ENCODE data around the gene ARID4B.
A peak's percentile ranks its signal among the peaks of the same experiment; 100 is the strongest.

Gene ARID4B

DNA sequence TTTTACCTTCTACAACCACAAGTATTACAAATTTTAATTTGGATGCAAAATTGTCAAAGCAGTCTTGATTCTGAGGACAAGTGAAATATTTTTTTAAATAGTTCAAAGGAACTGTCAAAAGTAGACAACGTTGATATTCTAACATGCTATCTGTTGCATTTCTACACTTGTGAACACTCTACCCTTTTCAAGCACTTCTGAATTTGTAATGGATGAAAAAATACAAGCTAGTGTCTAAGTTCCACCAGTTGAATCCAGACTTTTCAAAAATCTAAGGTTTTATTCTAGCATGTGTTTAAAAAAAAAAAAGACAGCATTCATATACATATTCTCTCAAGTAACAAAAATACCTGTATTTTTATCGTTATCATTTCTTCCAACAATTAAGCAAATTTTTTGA lies 2.1 kb downstream of the ARID4B start:
- no peak for DNase-seq
- peaks cover 73% of the 10 kb centered on the region for H3K36me3 ChIP-seq
- H3K4me3 ChIP-seq (ENCODE audit: low read depth, low read length), result peak overlapping the region; percentile 95; the same call in 1 of the 2 replicates
- no peaks in the 10 kb centered on the region for H3K27me3 ChIP-seq (ENCODE audit: insufficient read depth, low read depth, severe bottlenecking)
- no peaks in the 10 kb centered on the region for H3K9me3 ChIP-seq (ENCODE audit: severe bottlenecking)
- H3K27ac ChIP-seq, result no peak overlapping the region
- TF ChIP-seq, protein P1, sequence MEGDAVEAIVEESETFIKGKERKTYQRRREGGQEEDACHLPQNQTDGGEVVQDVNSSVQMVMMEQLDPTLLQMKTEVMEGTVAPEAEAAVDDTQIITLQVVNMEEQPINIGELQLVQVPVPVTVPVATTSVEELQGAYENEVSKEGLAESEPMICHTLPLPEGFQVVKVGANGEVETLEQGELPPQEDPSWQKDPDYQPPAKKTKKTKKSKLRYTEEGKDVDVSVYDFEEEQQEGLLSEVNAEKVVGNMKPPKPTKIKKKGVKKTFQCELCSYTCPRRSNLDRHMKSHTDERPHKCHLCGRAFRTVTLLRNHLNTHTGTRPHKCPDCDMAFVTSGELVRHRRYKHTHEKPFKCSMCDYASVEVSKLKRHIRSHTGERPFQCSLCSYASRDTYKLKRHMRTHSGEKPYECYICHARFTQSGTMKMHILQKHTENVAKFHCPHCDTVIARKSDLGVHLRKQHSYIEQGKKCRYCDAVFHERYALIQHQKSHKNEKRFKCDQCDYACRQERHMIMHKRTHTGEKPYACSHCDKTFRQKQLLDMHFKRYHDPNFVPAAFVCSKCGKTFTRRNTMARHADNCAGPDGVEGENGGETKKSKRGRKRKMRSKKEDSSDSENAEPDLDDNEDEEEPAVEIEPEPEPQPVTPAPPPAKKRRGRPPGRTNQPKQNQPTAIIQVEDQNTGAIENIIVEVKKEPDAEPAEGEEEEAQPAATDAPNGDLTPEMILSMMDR (IDR thresholded peaks at IDR 0.05; ENCODE audit: low read depth, low read length), result no peak

DNA sequence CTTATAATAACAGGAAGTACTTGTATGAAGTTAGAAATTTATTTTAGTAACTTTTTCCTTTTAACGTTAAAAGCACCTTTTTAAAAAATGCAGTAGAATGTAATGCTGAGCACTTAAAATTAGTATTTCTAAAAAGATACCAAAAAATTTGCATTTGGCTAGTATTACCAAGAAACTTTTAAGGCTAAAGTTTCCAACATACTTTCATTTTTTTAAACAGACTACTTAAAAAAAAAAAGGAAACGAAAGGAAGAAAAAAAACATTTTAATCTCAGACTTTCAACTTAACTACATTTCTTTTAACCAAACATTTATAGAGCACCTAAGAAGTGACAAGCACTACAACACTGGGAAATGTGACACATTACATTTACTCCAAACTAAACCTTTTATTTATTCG lies 2.8 kb downstream of the ARID4B start:
- DNase-seq, result no peak
- no peak overlapping the region for H3K27ac ChIP-seq
- H3K9me3 ChIP-seq (ENCODE audit: severe bottlenecking), result no peaks in the 10 kb centered on the region
- H3K36me3 ChIP-seq, result peaks cover 73% of the 10 kb centered on the region
- H3K27me3 ChIP-seq (ENCODE audit: insufficient read depth, low read depth, severe bottlenecking), result no peaks in the 10 kb centered on the region
- no peak overlapping the region for H3K4me3 ChIP-seq (ENCODE audit: low read depth, low read length)
- TF ChIP-seq, protein P1 (IDR thresholded peaks at IDR 0.05; ENCODE audit: low read depth, low read length), result no peak

DNA sequence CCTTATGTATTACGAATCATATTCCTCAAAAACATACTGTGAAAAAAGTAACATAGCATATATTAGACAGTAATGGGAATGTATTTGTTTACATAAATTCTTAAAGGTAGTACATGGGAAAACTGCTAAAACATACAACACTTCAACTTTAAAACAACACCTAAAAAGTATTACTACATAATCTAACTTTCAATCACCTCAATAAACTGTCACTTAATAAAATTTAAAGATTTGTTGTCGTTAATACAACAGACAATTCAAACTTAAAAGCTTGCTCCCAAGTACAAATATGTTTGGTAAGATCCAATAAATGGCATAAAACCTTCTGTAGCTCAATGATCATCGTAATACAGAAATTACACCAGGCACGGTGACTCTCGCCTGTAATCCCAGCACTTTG lies 3.7 kb downstream of the ARID4B start:
- Histone ChIP-seq H3K27ac (no peak overlapping the region), H3K36me3 (peaks cover 74% of the 10 kb centered on the region), H3K4me3 (ENCODE audit: low read depth, low read length) (no peak overlapping the region)

DNA sequence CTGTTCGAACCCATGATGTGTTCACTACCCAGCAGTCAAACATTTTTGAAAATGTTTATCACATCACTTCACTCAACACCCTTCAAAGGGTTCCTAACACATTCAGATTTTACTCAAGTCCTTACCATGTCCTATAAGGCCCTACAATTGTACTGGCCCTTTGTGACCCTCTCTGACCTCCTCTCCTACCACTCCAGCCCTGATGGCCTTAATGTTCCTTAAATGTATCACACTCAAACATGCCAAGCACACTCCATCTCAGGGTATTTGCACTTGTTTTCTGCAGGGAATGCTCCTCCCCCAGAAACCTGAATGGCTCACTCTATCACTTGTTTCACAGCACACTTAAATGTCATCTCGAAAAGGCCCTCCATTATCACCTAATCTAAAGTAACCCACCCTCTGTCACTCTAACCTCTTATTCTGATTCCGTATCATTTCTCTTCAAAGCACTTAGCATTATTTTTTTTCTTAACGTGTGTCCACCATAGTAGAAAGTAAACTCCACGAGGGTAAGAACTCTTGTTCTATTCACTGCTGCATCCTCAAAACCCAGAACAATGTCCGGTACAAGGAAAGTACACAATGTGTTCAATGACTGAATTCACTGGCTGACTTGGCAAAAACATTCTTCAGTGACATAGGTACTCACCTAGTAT lies 7.3 kb downstream of the ARID4B start:
- no peak overlapping the region for H3K4me3 ChIP-seq (ENCODE audit: low read depth, low read length)
- H3K9me3 ChIP-seq (ENCODE audit: severe bottlenecking), result no peaks in the 10 kb centered on the region
- H3K27me3 ChIP-seq (ENCODE audit: insufficient read depth, low read depth, severe bottlenecking), result no peaks in the 10 kb centered on the region
- TF ChIP-seq, protein P1 (IDR thresholded peaks at IDR 0.05; ENCODE audit: low read depth, low read length), result no peak
- no peak overlapping the region for H3K27ac ChIP-seq
- DNase-seq, result no peak
- peaks cover 64% of the 10 kb centered on the region for H3K36me3 ChIP-seq

More for the DNA sequence above, 3.7 kb downstream of the ARID4B start:
- TF ChIP-seq, protein P1 (IDR thresholded peaks at IDR 0.05; ENCODE audit: low read depth, low read length), result no peak
- DNase-seq, result no peak
- H3K27me3 ChIP-seq (ENCODE audit: insufficient read depth, low read depth, severe bottlenecking), result no peaks in the 10 kb centered on the region
- no peaks in the 10 kb centered on the region for H3K9me3 ChIP-seq (ENCODE audit: severe bottlenecking)

DNA sequence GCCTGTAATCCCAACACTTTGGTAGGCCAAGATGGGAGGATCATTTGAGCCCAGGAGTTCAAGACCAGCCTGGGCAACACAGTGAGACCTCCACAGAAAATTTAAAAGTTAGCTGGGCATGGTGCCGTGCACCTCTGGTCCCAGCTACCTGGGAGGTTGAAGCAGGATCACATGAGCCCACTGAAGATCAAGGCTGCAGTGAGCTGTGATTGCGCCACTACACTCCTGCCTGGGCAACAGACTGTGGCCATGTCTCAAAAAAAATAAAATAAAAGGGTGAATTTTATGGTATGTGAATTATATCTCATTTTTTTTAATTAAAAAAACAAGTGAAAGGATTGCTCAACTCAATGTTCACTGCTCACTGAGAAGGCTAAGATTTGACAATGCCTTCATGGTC lies 8.7 kb downstream of the ARID4B start:
- Histone ChIP-seq H3K36me3 (peaks cover 53% of the 10 kb centered on the region), H3K9me3 (ENCODE audit: severe bottlenecking) (no peaks in the 10 kb centered on the region), H3K27me3 (ENCODE audit: insufficient read depth, low read depth, severe bottlenecking) (no peaks in the 10 kb centered on the region), H3K27ac (no peak overlapping the region), H3K4me3 (ENCODE audit: low read depth, low read length) (no peak overlapping the region)
- TF ChIP-seq, protein P1 (IDR thresholded peaks at IDR 0.05; ENCODE audit: low read depth, low read length), result no peak
- DNase-seq, result no peak

DNA sequence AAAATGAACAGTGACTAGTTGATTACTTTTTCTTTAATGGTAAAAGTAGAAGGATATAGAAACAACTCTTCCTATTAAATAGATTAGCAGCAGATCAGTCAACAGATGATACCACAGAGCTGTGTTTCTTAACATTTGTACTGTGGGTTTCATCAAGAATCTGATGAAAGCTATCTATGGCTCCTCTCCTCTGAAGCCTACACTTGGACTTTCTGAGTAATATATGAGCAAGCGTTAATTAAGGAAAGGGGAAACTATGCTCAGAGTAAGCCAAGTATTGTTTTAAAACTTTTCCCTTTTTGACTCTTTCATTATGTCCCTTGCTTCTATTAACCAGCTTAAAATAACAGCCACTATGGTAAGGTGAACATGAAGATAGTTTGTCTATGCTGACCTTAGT lies 10.8 kb downstream of the ARID4B start:
- no peak for DNase-seq
- Histone ChIP-seq H3K4me3 (ENCODE audit: low read depth, low read length) (no peak overlapping the region), H3K27me3 (ENCODE audit: insufficient read depth, low read depth, severe bottlenecking) (no peaks in the 10 kb centered on the region), H3K9me3 (ENCODE audit: severe bottlenecking) (no peaks in the 10 kb centered on the region), H3K36me3 (peaks cover 43% of the 10 kb centered on the region), H3K27ac (no peak overlapping the region)
- TF ChIP-seq, protein P1 (IDR thresholded peaks at IDR 0.05; ENCODE audit: low read depth, low read length), result no peak

Measured in WERI-Rb-1 (cell line).